DOHH2 (cell line): ENCODE data around the gene PRRC2B.

Source experiments
- CTCF ChIP-seq: fragments of 200-600 bp; sonication (generic); IDR thresholded peaks from one replicate; pipeline ENCODE4 v1.5.1; 2014; ENCODE audit warnings: antibody characterized with exemption, mild to moderate bottlenecking, low read depth, low read length; ENCODE audit not compliant: poor library complexity, severe bottlenecking
- EZH2phosphoT487 ChIP-seq: fragments of 200-600 bp; sonication (generic); IDR thresholded peaks from 2 replicates; pipeline ENCODE4 v1.6.1; 2017; ENCODE audit warnings: borderline replicate concordance, mild to moderate bottlenecking, antibody characterized with exemption, low read length, moderate library complexity, mixed read lengths

GRCh38 chr9:131432597-131433301 is 38.9 kb downstream of the PRRC2B start:
- TF ChIP-seq CTCF (no peak), EZH2phosphoT487 (no peak)
